ENCODE results near the gene PCDH12. TPM values are rescaled to one million over a fixed set of nuclear protein-coding genes. Genes with fewer than 3 reads are reported as not detected.

PCDH12 gene
- polyA plus RNA-seq, 3 donors = 0.20 to 1.2 (median 0.90) TPM

DNA sequence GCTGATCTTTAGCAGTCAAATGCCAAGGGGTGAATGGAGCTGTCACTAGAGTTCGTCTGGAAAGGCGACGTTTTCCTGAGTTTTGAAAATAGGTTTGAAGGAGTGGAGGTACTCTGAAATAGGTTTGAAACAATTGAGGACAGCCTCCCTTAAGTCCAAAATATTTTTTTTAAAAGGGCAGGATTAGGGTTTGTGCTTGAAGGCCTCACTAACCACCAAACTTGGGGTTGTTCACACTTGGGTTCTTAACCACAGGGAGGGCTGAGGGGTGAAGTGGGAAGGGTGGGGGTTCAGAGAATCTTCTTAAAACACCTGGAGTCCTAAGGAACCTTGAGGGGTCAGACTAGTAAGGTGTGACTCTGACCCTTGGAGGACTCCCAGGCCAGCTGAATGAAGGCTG lies 3.5 kb upstream of the PCDH12 start:
- no peak overlapping the region for H3K9ac ChIP-seq (ENCODE audit: insufficient read depth, low read length, poor library complexity, severe bottlenecking)
- no peak overlapping the region for H3K4me3 ChIP-seq (replicated peaks in 1 of 3; ENCODE audit: low read depth in 2 of 3, low read length in 3 of 3)
- peaks cover 28 to 42% of the 10 kb centered on the region in 2 donors for H3K4me1 ChIP-seq (ENCODE audit: control insufficient read depth in 1 of 2, insufficient read depth in 2 of 2, low read length in 2 of 2)
- Mint-ChIP-seq H3K4me3 (no peak overlapping the region), H3K27me3 (ENCODE audit: low read depth in 3 of 3) (peaks cover 2 to 4% (median 4%) of the 10 kb centered on the region in 3 donors), H3K9me3 (peaks cover 0 to 2% (median 0%) of the 10 kb centered on the region in 7 donors), H3K36me3 (peaks cover under 1 to 1% of the 10 kb centered on the region in 2 donors), H3K27ac (no peak overlapping the region), H3K4me1 (peaks cover 43% of the 10 kb centered on the region)
- intact Hi-C loops (cut with micrococcal nuclease) = loop anchor here in 1 of 2 donors (5.0 kb wide), 1 partner anchor 269 kb away; no protein-coding TSS in a partner anchor
- no peaks in the 10 kb centered on the region for H3K9me3 ChIP-seq (replicated peaks in 1 of 2; ENCODE audit: control insufficient read depth in 1 of 2, insufficient read depth in 1 of 2, low read length in 2 of 2)
- no peak overlapping the region for H2AFZ ChIP-seq (ENCODE audit: insufficient read depth, low read depth, low read length, poor library complexity, severe bottlenecking)
- WGBS (ENCODE audit: insufficient coverage) = no CpG with 5 or more reads among the region's 3 CpGs
- no peaks in the 10 kb centered on the region for H3K36me3 ChIP-seq (replicated peaks in 1 of 2; ENCODE audit: control insufficient read depth in 1 of 2, insufficient read depth in 2 of 2, low read length in 2 of 2)
- no peak for DNase-seq
- H4K20me1 ChIP-seq (ENCODE audit: insufficient read depth, low read length) = no peaks in the 10 kb centered on the region
- no peaks in the 10 kb centered on the region for H3K27me3 ChIP-seq (ENCODE audit: control insufficient read depth in 2 of 2, insufficient read depth in 2 of 2, low read length in 2 of 2)
- H3K79me2 ChIP-seq (ENCODE audit: insufficient read depth, low read length) = no peaks in the 10 kb centered on the region
- no peak overlapping the region for H3K4me2 ChIP-seq (replicated peaks; ENCODE audit: extremely low read depth, low read length, poor library complexity, severe bottlenecking)
- no peak overlapping the region for H3K27ac ChIP-seq (ENCODE audit: low read depth in 1 of 2, low read length in 2 of 2)
- no peak for TF ChIP-seq CTCF (IDR thresholded peaks at IDR 0.05)

GRCh38 chr5:141960449-141961323 lies 2.7 kb upstream of the PCDH12 start:
- peak; percentile 88 to 90 (median 89) for DNase-seq
- Mint-ChIP-seq H3K27me3 (ENCODE audit: low read depth in 3 of 3) (peaks cover 2 to 7% (median 4%) of the 10 kb centered on the region in 3 donors), H3K27ac (peak overlapping the region in 3 of 7 donors; percentile 4 to 85 (median 44)), H3K9me3 (peaks cover 0 to 2% (median 0%) of the 10 kb centered on the region in 7 donors), H3K36me3 (peaks cover 3% of the 10 kb centered on the region in 2 donors), H3K4me1 (peaks cover 43% of the 10 kb centered on the region), H3K4me3 (no peak overlapping the region)
- H2AFZ ChIP-seq (ENCODE audit: insufficient read depth, low read depth, low read length, poor library complexity, severe bottlenecking) = no peak overlapping the region
- no peaks in the 10 kb centered on the region for H3K9me3 ChIP-seq (replicated peaks in 1 of 2; ENCODE audit: control insufficient read depth in 1 of 2, insufficient read depth in 1 of 2, low read length in 2 of 2)
- intact Hi-C loops (cut with micrococcal nuclease) = loop anchor here in 1 of 2 donors (5.0 kb wide), 1 partner anchor 268 kb away; no protein-coding TSS in a partner anchor
- no peaks in the 10 kb centered on the region for H3K36me3 ChIP-seq (replicated peaks in 1 of 2; ENCODE audit: control insufficient read depth in 1 of 2, insufficient read depth in 2 of 2, low read length in 2 of 2)
- no peaks in the 10 kb centered on the region for H3K27me3 ChIP-seq (ENCODE audit: control insufficient read depth in 2 of 2, insufficient read depth in 2 of 2, low read length in 2 of 2)
- H3K4me3 ChIP-seq (replicated peaks in 1 of 3; ENCODE audit: low read depth in 2 of 3, low read length in 3 of 3) = no peak overlapping the region
- peak; percentile 90 for TF ChIP-seq CTCF (IDR thresholded peaks at IDR 0.05)
- whole genome bisulfite sequencing (ENCODE audit: insufficient coverage) = 35% methylated on average over 12 of the region's 14 CpGs
- no peak overlapping the region for H3K27ac ChIP-seq (ENCODE audit: low read depth in 1 of 2, low read length in 2 of 2)
- H3K9ac ChIP-seq (ENCODE audit: insufficient read depth, low read length, poor library complexity, severe bottlenecking) = no peak overlapping the region
- H4K20me1 ChIP-seq (ENCODE audit: insufficient read depth, low read length) = no peaks in the 10 kb centered on the region
- no peak overlapping the region for H3K4me2 ChIP-seq (replicated peaks; ENCODE audit: extremely low read depth, low read length, poor library complexity, severe bottlenecking)
- peaks cover 28 to 42% of the 10 kb centered on the region in 2 donors for H3K4me1 ChIP-seq (ENCODE audit: control insufficient read depth in 1 of 2, insufficient read depth in 2 of 2, low read length in 2 of 2)
- H3K79me2 ChIP-seq (ENCODE audit: insufficient read depth, low read length) = no peaks in the 10 kb centered on the region

All from CD14-positive monocyte (primary cell).